WTC11 (cell line): ENCODE measurements around the gene NTMT1. TPM values are rescaled to one million over a fixed set of nuclear protein-coding genes. Genes with fewer than 3 reads are reported as not detected.

Experiments used
- CBFB ChIP-seq: sonication (generic); formaldehyde crosslinking; IDR thresholded peaks from 2 replicates; pipeline ENCODE4 v1.8.1; 2022; ENCODE audit warnings: mild to moderate bottlenecking, low read depth, missing genetic modification reagents
- ESRRA ChIP-seq: sonication (generic); formaldehyde crosslinking; IDR thresholded peaks from 2 replicates; pipeline ENCODE4 v1.8.1; 2022; ENCODE audit warnings: mild to moderate bottlenecking, missing genetic modification reagents, borderline replicate concordance
- MXD4 ChIP-seq: fragments of 250-450 bp; sonication (Bioruptor Pico); IDR thresholded peaks from 2 replicates; pipeline ENCODE4 v1.8.0; 2021; ENCODE audit warnings: mild to moderate bottlenecking, moderate library complexity, borderline replicate concordance
- MYBL2 ChIP-seq: sonication (generic); formaldehyde crosslinking; IDR thresholded peaks from 2 replicates; pipeline ENCODE4 v1.8.1; 2023; ENCODE audit warnings: mild to moderate bottlenecking, moderate library complexity, missing genetic modification reagents
- NFE2L1 ChIP-seq: sonication (generic); formaldehyde crosslinking; IDR thresholded peaks from 2 replicates; pipeline ENCODE4 v1.8.1; 2023; ENCODE audit warnings: missing genetic modification reagents
- TEAD4 ChIP-seq: sonication (generic); formaldehyde crosslinking; IDR thresholded peaks from 2 replicates; pipeline ENCODE4 v1.8.0; 2022; ENCODE audit warnings: mild to moderate bottlenecking, missing genetic modification reagents
- ZNF219 ChIP-seq: sonication (generic); formaldehyde crosslinking; IDR thresholded peaks from 2 replicates; pipeline ENCODE4 v1.8.0; 2023; ENCODE audit warnings: missing genetic modification reagents, mild to moderate bottlenecking, borderline replicate concordance
- ZNF263 ChIP-seq: sonication (generic); formaldehyde crosslinking; IDR thresholded peaks from 2 replicates; pipeline ENCODE4 v1.8.1; 2022; ENCODE audit warnings: low read depth, mild to moderate bottlenecking, moderate library complexity, missing genetic modification reagents
- ZNF317 ChIP-seq: sonication (generic); formaldehyde crosslinking; IDR thresholded peaks from 2 replicates; pipeline ENCODE4 v1.8.1; 2023; ENCODE audit warnings: low read depth, mild to moderate bottlenecking, moderate library complexity, missing genetic modification reagents, borderline replicate concordance
- ZNF396 ChIP-seq: fragments of 250-450 bp; sonication (Bioruptor Pico); IDR thresholded peaks from 2 replicates; pipeline ENCODE4 v1.8.0; 2021; ENCODE audit warnings: mild to moderate bottlenecking, moderate library complexity, borderline replicate concordance
- total RNA-seq: library from RNA; stranded (reverse); gene quantifications from 3 replicates; pipeline ENCODE4 v1.2.3, GENCODE V29; 2021
- TF ChIP-seq, protein P1 (sequence below): sonication (generic); formaldehyde crosslinking; conservative IDR thresholded peaks from 2 replicates; pipeline ENCODE4 v1.8.1; 2023; ENCODE audit warnings: mild to moderate bottlenecking, low read depth, missing genetic modification reagents, moderate library complexity
- TF ChIP-seq, protein P2 (sequence below): sonication (generic); formaldehyde crosslinking; IDR thresholded peaks from 2 replicates; pipeline ENCODE4 v1.8.1; 2022; ENCODE audit warnings: mild to moderate bottlenecking, moderate library complexity, missing genetic modification reagents
- TF ChIP-seq, protein P3 (sequence below): sonication (generic); formaldehyde crosslinking; IDR thresholded peaks from 2 replicates; pipeline ENCODE4 v1.8.0; 2022; ENCODE audit warnings: missing genetic modification reagents
- TF ChIP-seq, protein P4 (sequence below): fragments of 250-450 bp; sonication (Bioruptor Pico); IDR thresholded peaks from 2 replicates; pipeline ENCODE4 v1.9.0; 2021; ENCODE audit warnings: mild to moderate bottlenecking, borderline replicate concordance
- TF ChIP-seq, protein P5 (sequence below): sonication (generic); formaldehyde crosslinking; IDR thresholded peaks from 2 replicates; pipeline ENCODE4 v1.8.1; 2022; ENCODE audit warnings: missing genetic modification reagents, borderline replicate concordance
- TF ChIP-seq, protein P6 (sequence below): sonication (generic); formaldehyde crosslinking; IDR thresholded peaks from 2 replicates; pipeline ENCODE4 v1.8.1; 2023; ENCODE audit warnings: mild to moderate bottlenecking, missing genetic modification reagents
- TF ChIP-seq, protein P7 (sequence below): fragments of 250-450 bp; sonication (Bioruptor Pico); IDR thresholded peaks from 2 replicates; pipeline ENCODE4 v1.9.0; 2021; ENCODE audit warnings: mild to moderate bottlenecking
- TF ChIP-seq, protein P8 (sequence below): fragments of 250-450 bp; sonication (Bioruptor Pico); IDR thresholded peaks from 2 replicates; pipeline ENCODE4 v1.9.0; 2021; ENCODE audit warnings: mild to moderate bottlenecking

Gene NTMT1
- total RNA-seq, 1 experiment from 2014 or later = 71.1 TPM

DNA sequence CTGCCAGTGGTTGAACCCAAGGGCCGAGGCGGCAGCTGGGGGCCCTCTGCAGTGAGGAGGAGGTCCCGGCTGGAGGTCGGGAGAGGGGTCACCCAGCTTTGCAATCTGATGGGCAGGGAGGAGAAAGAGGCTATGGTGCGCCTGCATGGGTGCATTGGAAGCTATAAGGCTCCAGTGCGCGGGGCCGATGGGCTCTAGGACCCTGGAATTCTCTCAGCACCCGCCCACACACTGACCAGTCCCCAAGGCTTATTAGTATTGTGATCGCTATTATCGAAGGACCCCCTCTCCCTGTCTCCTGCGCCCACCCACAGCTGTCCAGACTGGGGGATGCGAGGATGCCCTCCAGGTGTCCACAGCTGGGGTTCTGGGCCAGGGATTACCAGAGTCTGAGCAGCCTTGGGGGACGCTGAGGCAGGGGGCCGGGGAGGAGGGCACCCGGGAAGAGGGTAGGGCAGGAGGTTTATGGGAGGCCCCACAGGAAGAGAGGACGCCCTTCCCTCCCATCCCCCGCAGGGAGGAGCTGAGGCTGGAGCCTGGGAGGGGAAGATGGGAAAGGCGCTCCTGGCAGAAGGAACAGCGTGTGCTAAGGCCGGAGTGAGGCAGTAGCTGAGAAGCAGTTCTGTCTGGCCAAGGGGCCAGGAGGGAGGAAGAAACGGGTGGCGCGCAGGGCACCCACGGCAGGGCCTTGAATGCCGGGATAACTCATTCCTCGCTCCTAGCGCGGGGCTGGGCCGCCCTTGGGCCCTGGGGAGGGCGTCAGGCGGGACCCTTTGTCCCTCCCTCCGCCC, 29.2 kb upstream of the NTMT1 start (continued):
- TF ChIP-seq, protein P1, sequence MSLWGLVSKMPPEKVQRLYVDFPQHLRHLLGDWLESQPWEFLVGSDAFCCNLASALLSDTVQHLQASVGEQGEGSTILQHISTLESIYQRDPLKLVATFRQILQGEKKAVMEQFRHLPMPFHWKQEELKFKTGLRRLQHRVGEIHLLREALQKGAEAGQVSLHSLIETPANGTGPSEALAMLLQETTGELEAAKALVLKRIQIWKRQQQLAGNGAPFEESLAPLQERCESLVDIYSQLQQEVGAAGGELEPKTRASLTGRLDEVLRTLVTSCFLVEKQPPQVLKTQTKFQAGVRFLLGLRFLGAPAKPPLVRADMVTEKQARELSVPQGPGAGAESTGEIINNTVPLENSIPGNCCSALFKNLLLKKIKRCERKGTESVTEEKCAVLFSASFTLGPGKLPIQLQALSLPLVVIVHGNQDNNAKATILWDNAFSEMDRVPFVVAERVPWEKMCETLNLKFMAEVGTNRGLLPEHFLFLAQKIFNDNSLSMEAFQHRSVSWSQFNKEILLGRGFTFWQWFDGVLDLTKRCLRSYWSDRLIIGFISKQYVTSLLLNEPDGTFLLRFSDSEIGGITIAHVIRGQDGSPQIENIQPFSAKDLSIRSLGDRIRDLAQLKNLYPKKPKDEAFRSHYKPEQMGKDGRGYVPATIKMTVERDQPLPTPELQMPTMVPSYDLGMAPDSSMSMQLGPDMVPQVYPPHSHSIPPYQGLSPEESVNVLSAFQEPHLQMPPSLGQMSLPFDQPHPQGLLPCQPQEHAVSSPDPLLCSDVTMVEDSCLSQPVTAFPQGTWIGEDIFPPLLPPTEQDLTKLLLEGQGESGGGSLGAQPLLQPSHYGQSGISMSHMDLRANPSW (CRISPR knock-in tag) = no peak
- TF ChIP-seq ZNF219 (CRISPR knock-in tag) (0 out of 2 replicates have a peak, but pooled peaks have one; percentile 20), MXD4 (CRISPR knock-in tag) (no peak), TEAD4 (CRISPR knock-in tag) (no peak), ZNF396 (CRISPR knock-in tag) (no peak), ESRRA (CRISPR knock-in tag) (no peak), ZNF263 (CRISPR knock-in tag) (peak; percentile 64; the same call in 1 of the 2 replicates), MYBL2 (CRISPR knock-in tag) (no peak), ZNF317 (CRISPR knock-in tag) (no peak), NFE2L1 (CRISPR knock-in tag) (0 out of 2 replicates have a peak, but pooled peaks have one; percentile 30), CBFB (CRISPR knock-in tag) (no peak)
- TF ChIP-seq, protein P2, sequence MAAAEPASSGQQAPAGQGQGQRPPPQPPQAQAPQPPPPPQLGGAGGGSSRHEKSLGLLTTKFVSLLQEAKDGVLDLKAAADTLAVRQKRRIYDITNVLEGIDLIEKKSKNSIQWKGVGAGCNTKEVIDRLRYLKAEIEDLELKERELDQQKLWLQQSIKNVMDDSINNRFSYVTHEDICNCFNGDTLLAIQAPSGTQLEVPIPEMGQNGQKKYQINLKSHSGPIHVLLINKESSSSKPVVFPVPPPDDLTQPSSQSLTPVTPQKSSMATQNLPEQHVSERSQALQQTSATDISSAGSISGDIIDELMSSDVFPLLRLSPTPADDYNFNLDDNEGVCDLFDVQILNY = 0 out of 2 replicates have a peak, but pooled peaks have one; percentile 6
- TF ChIP-seq, protein P3, sequence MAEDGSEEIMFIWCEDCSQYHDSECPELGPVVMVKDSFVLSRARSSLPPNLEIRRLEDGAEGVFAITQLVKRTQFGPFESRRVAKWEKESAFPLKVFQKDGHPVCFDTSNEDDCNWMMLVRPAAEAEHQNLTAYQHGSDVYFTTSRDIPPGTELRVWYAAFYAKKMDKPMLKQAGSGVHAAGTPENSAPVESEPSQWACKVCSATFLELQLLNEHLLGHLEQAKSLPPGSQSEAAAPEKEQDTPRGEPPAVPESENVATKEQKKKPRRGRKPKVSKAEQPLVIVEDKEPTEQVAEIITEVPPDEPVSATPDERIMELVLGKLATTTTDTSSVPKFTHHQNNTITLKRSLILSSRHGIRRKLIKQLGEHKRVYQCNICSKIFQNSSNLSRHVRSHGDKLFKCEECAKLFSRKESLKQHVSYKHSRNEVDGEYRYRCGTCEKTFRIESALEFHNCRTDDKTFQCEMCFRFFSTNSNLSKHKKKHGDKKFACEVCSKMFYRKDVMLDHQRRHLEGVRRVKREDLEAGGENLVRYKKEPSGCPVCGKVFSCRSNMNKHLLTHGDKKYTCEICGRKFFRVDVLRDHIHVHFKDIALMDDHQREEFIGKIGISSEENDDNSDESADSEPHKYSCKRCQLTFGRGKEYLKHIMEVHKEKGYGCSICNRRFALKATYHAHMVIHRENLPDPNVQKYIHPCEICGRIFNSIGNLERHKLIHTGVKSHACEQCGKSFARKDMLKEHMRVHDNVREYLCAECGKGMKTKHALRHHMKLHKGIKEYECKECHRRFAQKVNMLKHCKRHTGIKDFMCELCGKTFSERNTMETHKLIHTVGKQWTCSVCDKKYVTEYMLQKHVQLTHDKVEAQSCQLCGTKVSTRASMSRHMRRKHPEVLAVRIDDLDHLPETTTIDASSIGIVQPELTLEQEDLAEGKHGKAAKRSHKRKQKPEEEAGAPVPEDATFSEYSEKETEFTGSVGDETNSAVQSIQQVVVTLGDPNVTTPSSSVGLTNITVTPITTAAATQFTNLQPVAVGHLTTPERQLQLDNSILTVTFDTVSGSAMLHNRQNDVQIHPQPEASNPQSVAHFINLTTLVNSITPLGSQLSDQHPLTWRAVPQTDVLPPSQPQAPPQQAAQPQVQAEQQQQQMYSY (CRISPR knock-in tag) = no peak
- TF ChIP-seq, protein P4, sequence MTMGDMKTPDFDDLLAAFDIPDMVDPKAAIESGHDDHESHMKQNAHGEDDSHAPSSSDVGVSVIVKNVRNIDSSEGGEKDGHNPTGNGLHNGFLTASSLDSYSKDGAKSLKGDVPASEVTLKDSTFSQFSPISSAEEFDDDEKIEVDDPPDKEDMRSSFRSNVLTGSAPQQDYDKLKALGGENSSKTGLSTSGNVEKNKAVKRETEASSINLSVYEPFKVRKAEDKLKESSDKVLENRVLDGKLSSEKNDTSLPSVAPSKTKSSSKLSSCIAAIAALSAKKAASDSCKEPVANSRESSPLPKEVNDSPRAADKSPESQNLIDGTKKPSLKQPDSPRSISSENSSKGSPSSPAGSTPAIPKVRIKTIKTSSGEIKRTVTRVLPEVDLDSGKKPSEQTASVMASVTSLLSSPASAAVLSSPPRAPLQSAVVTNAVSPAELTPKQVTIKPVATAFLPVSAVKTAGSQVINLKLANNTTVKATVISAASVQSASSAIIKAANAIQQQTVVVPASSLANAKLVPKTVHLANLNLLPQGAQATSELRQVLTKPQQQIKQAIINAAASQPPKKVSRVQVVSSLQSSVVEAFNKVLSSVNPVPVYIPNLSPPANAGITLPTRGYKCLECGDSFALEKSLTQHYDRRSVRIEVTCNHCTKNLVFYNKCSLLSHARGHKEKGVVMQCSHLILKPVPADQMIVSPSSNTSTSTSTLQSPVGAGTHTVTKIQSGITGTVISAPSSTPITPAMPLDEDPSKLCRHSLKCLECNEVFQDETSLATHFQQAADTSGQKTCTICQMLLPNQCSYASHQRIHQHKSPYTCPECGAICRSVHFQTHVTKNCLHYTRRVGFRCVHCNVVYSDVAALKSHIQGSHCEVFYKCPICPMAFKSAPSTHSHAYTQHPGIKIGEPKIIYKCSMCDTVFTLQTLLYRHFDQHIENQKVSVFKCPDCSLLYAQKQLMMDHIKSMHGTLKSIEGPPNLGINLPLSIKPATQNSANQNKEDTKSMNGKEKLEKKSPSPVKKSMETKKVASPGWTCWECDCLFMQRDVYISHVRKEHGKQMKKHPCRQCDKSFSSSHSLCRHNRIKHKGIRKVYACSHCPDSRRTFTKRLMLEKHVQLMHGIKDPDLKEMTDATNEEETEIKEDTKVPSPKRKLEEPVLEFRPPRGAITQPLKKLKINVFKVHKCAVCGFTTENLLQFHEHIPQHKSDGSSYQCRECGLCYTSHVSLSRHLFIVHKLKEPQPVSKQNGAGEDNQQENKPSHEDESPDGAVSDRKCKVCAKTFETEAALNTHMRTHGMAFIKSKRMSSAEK = no peak
- TF ChIP-seq, protein P5, sequence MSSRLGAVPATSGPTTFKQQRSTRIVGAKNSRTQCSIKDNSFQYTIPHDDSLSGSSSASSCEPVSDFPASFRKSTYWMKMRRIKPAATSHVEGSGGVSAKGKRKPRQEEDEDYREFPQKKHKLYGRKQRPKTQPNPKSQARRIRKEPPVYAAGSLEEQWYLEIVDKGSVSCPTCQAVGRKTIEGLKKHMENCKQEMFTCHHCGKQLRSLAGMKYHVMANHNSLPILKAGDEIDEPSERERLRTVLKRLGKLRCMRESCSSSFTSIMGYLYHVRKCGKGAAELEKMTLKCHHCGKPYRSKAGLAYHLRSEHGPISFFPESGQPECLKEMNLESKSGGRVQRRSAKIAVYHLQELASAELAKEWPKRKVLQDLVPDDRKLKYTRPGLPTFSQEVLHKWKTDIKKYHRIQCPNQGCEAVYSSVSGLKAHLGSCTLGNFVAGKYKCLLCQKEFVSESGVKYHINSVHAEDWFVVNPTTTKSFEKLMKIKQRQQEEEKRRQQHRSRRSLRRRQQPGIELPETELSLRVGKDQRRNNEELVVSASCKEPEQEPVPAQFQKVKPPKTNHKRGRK (CRISPR knock-in tag) = no peak
- TF ChIP-seq, protein P6, sequence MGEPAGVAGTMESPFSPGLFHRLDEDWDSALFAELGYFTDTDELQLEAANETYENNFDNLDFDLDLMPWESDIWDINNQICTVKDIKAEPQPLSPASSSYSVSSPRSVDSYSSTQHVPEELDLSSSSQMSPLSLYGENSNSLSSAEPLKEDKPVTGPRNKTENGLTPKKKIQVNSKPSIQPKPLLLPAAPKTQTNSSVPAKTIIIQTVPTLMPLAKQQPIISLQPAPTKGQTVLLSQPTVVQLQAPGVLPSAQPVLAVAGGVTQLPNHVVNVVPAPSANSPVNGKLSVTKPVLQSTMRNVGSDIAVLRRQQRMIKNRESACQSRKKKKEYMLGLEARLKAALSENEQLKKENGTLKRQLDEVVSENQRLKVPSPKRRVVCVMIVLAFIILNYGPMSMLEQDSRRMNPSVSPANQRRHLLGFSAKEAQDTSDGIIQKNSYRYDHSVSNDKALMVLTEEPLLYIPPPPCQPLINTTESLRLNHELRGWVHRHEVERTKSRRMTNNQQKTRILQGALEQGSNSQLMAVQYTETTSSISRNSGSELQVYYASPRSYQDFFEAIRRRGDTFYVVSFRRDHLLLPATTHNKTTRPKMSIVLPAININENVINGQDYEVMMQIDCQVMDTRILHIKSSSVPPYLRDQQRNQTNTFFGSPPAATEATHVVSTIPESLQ (CRISPR knock-in tag) = no peak
- TF ChIP-seq, protein P7, sequence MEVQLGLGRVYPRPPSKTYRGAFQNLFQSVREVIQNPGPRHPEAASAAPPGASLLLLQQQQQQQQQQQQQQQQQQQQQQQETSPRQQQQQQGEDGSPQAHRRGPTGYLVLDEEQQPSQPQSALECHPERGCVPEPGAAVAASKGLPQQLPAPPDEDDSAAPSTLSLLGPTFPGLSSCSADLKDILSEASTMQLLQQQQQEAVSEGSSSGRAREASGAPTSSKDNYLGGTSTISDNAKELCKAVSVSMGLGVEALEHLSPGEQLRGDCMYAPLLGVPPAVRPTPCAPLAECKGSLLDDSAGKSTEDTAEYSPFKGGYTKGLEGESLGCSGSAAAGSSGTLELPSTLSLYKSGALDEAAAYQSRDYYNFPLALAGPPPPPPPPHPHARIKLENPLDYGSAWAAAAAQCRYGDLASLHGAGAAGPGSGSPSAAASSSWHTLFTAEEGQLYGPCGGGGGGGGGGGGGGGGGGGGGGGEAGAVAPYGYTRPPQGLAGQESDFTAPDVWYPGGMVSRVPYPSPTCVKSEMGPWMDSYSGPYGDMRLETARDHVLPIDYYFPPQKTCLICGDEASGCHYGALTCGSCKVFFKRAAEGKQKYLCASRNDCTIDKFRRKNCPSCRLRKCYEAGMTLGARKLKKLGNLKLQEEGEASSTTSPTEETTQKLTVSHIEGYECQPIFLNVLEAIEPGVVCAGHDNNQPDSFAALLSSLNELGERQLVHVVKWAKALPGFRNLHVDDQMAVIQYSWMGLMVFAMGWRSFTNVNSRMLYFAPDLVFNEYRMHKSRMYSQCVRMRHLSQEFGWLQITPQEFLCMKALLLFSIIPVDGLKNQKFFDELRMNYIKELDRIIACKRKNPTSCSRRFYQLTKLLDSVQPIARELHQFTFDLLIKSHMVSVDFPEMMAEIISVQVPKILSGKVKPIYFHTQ (CRISPR knock-in tag) = no peak
- TF ChIP-seq, protein P8, sequence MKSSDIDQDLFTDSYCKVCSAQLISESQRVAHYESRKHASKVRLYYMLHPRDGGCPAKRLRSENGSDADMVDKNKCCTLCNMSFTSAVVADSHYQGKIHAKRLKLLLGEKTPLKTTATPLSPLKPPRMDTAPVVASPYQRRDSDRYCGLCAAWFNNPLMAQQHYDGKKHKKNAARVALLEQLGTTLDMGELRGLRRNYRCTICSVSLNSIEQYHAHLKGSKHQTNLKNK (CRISPR knock-in tag) = no peak
